ENCODE results near the gene PEAK1.

Gene PEAK1

GRCh38 chr15:77064063-77064462 is 355.8 kb downstream of the PEAK1 start:
- no peak for DNase-seq (ENCODE audit: low spot score)
- no peak for TF ChIP-seq CTCF (IDR thresholded peaks at IDR 0.05)
- Histone ChIP-seq H3K27ac (no peak overlapping the region), H3K4me3 (no peak overlapping the region)

- Histone ChIP-seq H3K4me3 (no peak overlapping the region), H3K27ac (no peak overlapping the region)
- no peak for DNase-seq (ENCODE audit: low spot score)
- TF ChIP-seq CTCF (IDR thresholded peaks at IDR 0.05): no peak
Measured at GRCh38 chr15:77063249-77063648, 356.7 kb downstream of the PEAK1 start.

- no peak for DNase-seq (ENCODE audit: low spot score)
- Histone ChIP-seq H3K27ac (peak overlapping the region in 1 of 2 donors; percentile 32), H3K4me3 (peak overlapping the region; percentile 52)
- TF ChIP-seq CTCF (IDR thresholded peaks at IDR 0.05): no peak
Measured at GRCh38 chr15:77060546-77060945, 359.4 kb downstream of the PEAK1 start.

GRCh38 chr15:77059786-77060361 is 360.0 kb downstream of the PEAK1 start:
- no peak for TF ChIP-seq CTCF (IDR thresholded peaks at IDR 0.05)
- Histone ChIP-seq H3K27ac (no peak overlapping the region), H3K4me3 (no peak overlapping the region)
- DNase-seq (ENCODE audit: low spot score): no peak

- no peak overlapping the region for H3K4me3 ChIP-seq
- DNase-seq (ENCODE audit: low spot score): no peak
- H3K27ac ChIP-seq: no peak overlapping the region
- no peak for TF ChIP-seq CTCF (IDR thresholded peaks at IDR 0.05)
Measured at GRCh38 chr15:77058468-77058867, 361.4 kb downstream of the PEAK1 start.

GRCh38 chr15:77057685-77058084 is 362.2 kb downstream of the PEAK1 start:
- TF ChIP-seq CTCF (IDR thresholded peaks at IDR 0.05): no peak
- Histone ChIP-seq H3K27ac (no peak overlapping the region), H3K4me3 (no peak overlapping the region)

GRCh38 chr15:77057072-77057471 is 362.8 kb downstream of the PEAK1 start:
- TF ChIP-seq CTCF (IDR thresholded peaks at IDR 0.05): no peak
- no peak overlapping the region for H3K4me3 ChIP-seq
- no peak for DNase-seq (ENCODE audit: low spot score)
- no peak overlapping the region for H3K27ac ChIP-seq

More at GRCh38 chr15:77057685-77058084, 362.2 kb downstream of the PEAK1 start:
- DNase-seq (ENCODE audit: low spot score): no peak

Data from coronary artery (tissue), 2 donors.